Cardiac fibroblast (primary cell): ENCODE measurements around the gene CTTNBP2NL.

ENCODE experiments used
- DNase-seq, 2 donors: peaks; one replicate each; pipeline versions ENCODE4 v3.0.0 to v3.0.0-alpha.2; 2010; ENCODE audit warnings: low read depth in 2 of 2
- H3K4me3 ChIP-seq, 2 donors: replicated peaks in 1 of 2; 1 replicate in 1 of 2; 2 replicates in 1 of 2; pipeline ENCODE4 v1.5.1; 2011; ENCODE audit warnings: low read depth in 2 of 2, low read length in 2 of 2, mild to moderate bottlenecking in 2 of 2, moderate library complexity in 1 of 2
- CTCF ChIP-seq: IDR thresholded peaks from one replicate; pipeline ENCODE4 v1.5.1; 2011; ENCODE audit warnings: low read depth, mild to moderate bottlenecking, low read length, inconsistent platforms

Gene CTTNBP2NL

GRCh38 chr1:112506306-112506705, 110.3 kb downstream of the CTTNBP2NL start:
- no peak for DNase-seq
- no peak overlapping the region for H3K4me3 ChIP-seq
- no peak for TF ChIP-seq CTCF

- DNase-seq, result no peak
- H3K4me3 ChIP-seq, result no peak overlapping the region
- TF ChIP-seq CTCF, result no peak
Observed at GRCh38 chr1:112506731-112507130, 110.7 kb downstream of the CTTNBP2NL start.

GRCh38 chr1:112507336-112507735, 111.3 kb downstream of the CTTNBP2NL start:
- TF ChIP-seq CTCF, result no peak
- no peak overlapping the region for H3K4me3 ChIP-seq
- no peak for DNase-seq

GRCh38 chr1:112507921-112508277, 111.9 kb downstream of the CTTNBP2NL start:
- TF ChIP-seq CTCF, result no peak
- peak overlapping the region; percentile 55 to 59 for H3K4me3 ChIP-seq
- DNase-seq, result no peak

- H3K4me3 ChIP-seq, result peak within 1 kb of the TSS; percentile 55 to 59
- TF ChIP-seq CTCF, result no peak
- DNase-seq, result no peak
Observed at GRCh38 chr1:112508278-112509004, 112.4 kb downstream of the CTTNBP2NL start, which contains the start of gene WNT2B. Gene WNT2B (plus strand): TSS chr1:112508965. CDS start chr1:112509263, 298 bp downstream.

- no peak for TF ChIP-seq CTCF
- no peak for DNase-seq
- H3K4me3 ChIP-seq, result peak overlapping the region; percentile 50 to 59
Observed at GRCh38 chr1:112509005-112509659, 113.1 kb downstream of the CTTNBP2NL start.
